Sigmoid colon (tissue), 7 donors: Measurements from ENCODE around the gene MEMO1. TPM values are rescaled to one million over a fixed set of nuclear protein-coding genes. Genes with fewer than 3 reads are reported as not detected.
"Not testable (repeated sequence)": the region's sequence is repeated elsewhere in the genome, so short reads cannot be mapped to it uniquely, and the experiment has no call there.

Experiments
- DNase-seq: peaks from one replicate; pipeline ENCODE4 v3.0.0-alpha.2; 2019
- H3K27ac ChIP-seq, 4 donors: fragments of 200-600 bp; sonication (generic); one replicate each; pipeline ENCODE4 v1.5.1; 2016 to 2019; ENCODE audit warnings: mild to moderate bottlenecking in 1 of 4
- H3K27me3 ChIP-seq, 3 donors: fragments of 200-600 bp; sonication (generic); one replicate each; pipeline ENCODE4 v1.5.1; 2019; ENCODE audit warnings: mild to moderate bottlenecking in 1 of 3
- H3K36me3 ChIP-seq, 4 donors: fragments of 200-600 bp; sonication (generic); one replicate each; pipeline ENCODE4 v1.5.1; 2016 to 2019
- H3K4me1 ChIP-seq, 4 donors: fragments of 200-600 bp; sonication (generic); one replicate each; pipeline ENCODE4 v1.5.1; 2017 to 2019
- H3K4me3 ChIP-seq, 4 donors: fragments of 200-600 bp; sonication (generic); one replicate each; pipeline ENCODE4 v1.5.1; 2017 to 2019; ENCODE audit warnings: mild to moderate bottlenecking in 2 of 4, moderate library complexity in 1 of 4
- H3K9me3 ChIP-seq, 4 donors: fragments of 200-600 bp in 3 of 4; sonication (generic) in 3 of 4; one replicate each; pipeline versions ENCODE4 v1.5.1 to v1.6.1; 2013 to 2019
- EP300 ChIP-seq, 4 donors: sonication (generic); formaldehyde crosslinking; IDR thresholded peaks; one replicate each; pipeline ENCODE4 v1.6.1; 2017; ENCODE audit warnings: antibody characterized with exemption in 4 of 4
- POLR2A ChIP-seq, 2 donors: fragments of 450-650 bp; IDR thresholded peaks; one replicate each; pipeline ENCODE4 v1.6.1; 2016; ENCODE audit warnings: antibody characterized with exemption in 2 of 2, mild to moderate bottlenecking in 2 of 2, moderate library complexity in 2 of 2
- POLR2AphosphoS5 ChIP-seq, 4 donors: sonication (generic); formaldehyde crosslinking; IDR thresholded peaks; one replicate each; pipeline ENCODE4 v1.6.1; 2017; ENCODE audit warnings: antibody characterized with exemption in 4 of 4
- whole genome bisulfite sequencing, 2 donors: extraction: QIAGEN DNeasy Blood & Tissue Kit; methylation state at CpG; one replicate each; pipeline ENCODE4 v1.1.7; 2013; 5-methylcytosine and 5-hydroxymethylcytosine counted together
- intact Hi-C: fragments of 100-400 bp; cut with DNase I; formaldehyde crosslinking; loops from one replicate; pipeline ENCODE4 v1.15.1; 2023
- polyA plus RNA-seq, 3 donors: library from polyadenylated mRNA; stranded (reverse); fragments of 200-250 nt; gene quantifications; one replicate each; pipeline ENCODE4 v1.2.3, GENCODE V29; 2013
- total RNA-seq, 4 donors: library from RNA; depleted of rRNA; stranded (reverse); fragments of >200 nt; gene quantifications; one replicate each; pipeline ENCODE4 v1.1.0, GENCODE V29; 2016
- TF ChIP-seq, protein P1 (sequence below), 4 experiments: fragments of 450-650 bp in 3 of 4; fragments of 200-600 bp in 1 of 4; IDR thresholded peaks; one replicate each; pipeline ENCODE4 v1.5.1; 2016 to 2019; ENCODE audit warnings: antibody characterized with exemption in 4 of 4, mild to moderate bottlenecking in 3 of 4, moderate library complexity in 2 of 4
- donor health status: healthy with polysubstance abuse.
- donor health status: Bipolar disorder and iron deficiency.
- donor health status: healthy.

Gene MEMO1
- total and polyA plus RNA-seq, 7 donors: 18.3 to 39.6 (median 29.6) TPM

DNA sequence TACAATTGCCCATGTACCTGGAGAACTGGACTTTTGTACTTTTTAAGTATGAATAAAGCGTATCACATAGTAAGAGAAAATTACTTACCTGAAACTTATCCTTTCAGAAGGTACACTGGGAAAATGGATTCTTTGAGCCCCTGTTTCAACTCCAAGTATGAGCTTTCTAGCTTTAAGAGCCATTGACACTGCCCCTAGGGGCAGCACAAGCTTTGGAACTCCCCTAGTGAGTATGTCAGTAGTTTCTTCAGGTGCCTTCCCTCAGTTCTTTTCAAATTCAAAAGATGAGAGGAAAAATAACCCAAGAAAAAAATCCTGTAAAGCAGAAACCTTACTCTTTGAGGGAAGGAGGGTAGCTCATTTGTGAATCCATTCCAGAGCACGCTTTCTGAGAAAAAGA, 124.1 kb downstream of the MEMO1 start:
- H3K27ac ChIP-seq: no peak overlapping the region
- WGBS, 2 donors: 95 to 96% methylated on average over 2 of the region's 2 CpGs
- DNase-seq: no peak
- H3K27me3 ChIP-seq: no peaks in the 10 kb centered on the region
- TF ChIP-seq, protein P1, sequence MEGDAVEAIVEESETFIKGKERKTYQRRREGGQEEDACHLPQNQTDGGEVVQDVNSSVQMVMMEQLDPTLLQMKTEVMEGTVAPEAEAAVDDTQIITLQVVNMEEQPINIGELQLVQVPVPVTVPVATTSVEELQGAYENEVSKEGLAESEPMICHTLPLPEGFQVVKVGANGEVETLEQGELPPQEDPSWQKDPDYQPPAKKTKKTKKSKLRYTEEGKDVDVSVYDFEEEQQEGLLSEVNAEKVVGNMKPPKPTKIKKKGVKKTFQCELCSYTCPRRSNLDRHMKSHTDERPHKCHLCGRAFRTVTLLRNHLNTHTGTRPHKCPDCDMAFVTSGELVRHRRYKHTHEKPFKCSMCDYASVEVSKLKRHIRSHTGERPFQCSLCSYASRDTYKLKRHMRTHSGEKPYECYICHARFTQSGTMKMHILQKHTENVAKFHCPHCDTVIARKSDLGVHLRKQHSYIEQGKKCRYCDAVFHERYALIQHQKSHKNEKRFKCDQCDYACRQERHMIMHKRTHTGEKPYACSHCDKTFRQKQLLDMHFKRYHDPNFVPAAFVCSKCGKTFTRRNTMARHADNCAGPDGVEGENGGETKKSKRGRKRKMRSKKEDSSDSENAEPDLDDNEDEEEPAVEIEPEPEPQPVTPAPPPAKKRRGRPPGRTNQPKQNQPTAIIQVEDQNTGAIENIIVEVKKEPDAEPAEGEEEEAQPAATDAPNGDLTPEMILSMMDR (IDR thresholded peaks at IDR 0.05): no peak
- TF ChIP-seq POLR2AphosphoS5 (IDR thresholded peaks at IDR 0.05) (no peak), POLR2A (IDR thresholded peaks at IDR 0.05) (no peak), EP300 (IDR thresholded peaks at IDR 0.05) (no peak)
- H3K4me1 ChIP-seq: no peaks in the 10 kb centered on the region
- intact Hi-C loops: no loop called here
- no peak overlapping the region for H3K4me3 ChIP-seq
- no peaks in the 10 kb centered on the region for H3K9me3 ChIP-seq
- peaks cover 0 to 9% (median 0%) of the 10 kb centered on the region in 4 donors for H3K36me3 ChIP-seq

DNA sequence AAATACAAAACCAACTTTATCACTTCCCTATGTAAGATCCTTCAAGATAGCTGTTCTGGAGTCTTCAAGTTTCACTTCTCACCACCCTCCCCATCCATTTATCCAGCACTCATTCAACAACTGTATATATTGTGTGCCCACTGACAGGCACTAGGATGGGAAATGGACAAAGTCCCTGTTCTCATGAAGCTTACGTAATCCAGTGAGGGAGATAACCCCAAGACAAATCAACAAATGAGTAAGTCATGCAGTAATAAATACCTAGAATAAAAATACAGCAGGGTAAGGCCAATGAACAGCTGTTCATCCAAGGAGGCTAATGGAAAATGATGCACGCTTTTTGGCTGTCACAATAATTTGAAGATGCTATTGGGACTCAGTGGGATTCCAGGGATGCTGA, 133.8 kb downstream of the MEMO1 start:
- WGBS, 2 donors: 85 to 95% methylated on average over 2 of the region's 2 CpGs
- Histone ChIP-seq H3K27me3 (no peaks in the 10 kb centered on the region), H3K4me3 (no peak overlapping the region), H3K27ac (no peak overlapping the region), H3K36me3 (peaks cover 0 to 5% (median 0%) of the 10 kb centered on the region in 4 donors), H3K4me1 (no peaks in the 10 kb centered on the region), H3K9me3 (no peaks in the 10 kb centered on the region)
- TF ChIP-seq EP300 (IDR thresholded peaks at IDR 0.05) (no peak), POLR2AphosphoS5 (IDR thresholded peaks at IDR 0.05) (no peak), POLR2A (IDR thresholded peaks at IDR 0.05) (no peak)
- TF ChIP-seq, protein P1 (IDR thresholded peaks at IDR 0.05): no peak
- no peak for DNase-seq
- intact Hi-C loops: no loop called here

DNA sequence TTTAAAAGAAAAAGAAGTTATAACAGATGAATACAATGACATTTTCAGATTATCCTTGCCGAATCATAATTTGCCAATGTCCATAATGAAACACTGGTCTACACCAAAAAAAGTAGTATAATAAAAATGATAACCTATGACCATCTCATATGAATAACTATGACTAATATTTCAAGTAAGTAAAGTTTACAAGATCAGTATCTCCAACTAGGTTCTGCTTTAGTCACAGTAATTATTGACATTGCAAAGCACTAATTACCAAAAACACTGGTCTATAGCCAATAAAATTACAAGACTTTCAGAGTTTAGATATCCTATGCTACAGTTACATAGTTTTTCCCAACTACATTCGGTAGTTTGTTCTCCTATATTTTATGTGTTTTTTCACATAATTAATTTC, 136.7 kb downstream of the MEMO1 start:
- no peak overlapping the region for H3K27ac ChIP-seq
- DNase-seq: no peak
- H3K27me3 ChIP-seq: no peaks in the 10 kb centered on the region
- TF ChIP-seq, protein P1 (IDR thresholded peaks at IDR 0.05): no peak
- no peak for TF ChIP-seq POLR2AphosphoS5 (IDR thresholded peaks at IDR 0.05)
- no peak for TF ChIP-seq POLR2A (IDR thresholded peaks at IDR 0.05)
- no peak for TF ChIP-seq EP300 (IDR thresholded peaks at IDR 0.05)
- no peaks in the 10 kb centered on the region for H3K4me1 ChIP-seq
- no peak overlapping the region for H3K4me3 ChIP-seq
- H3K9me3 ChIP-seq: no peaks in the 10 kb centered on the region
- no peaks in the 10 kb centered on the region for H3K36me3 ChIP-seq
- 90 to 96% methylated on average over 2 of the region's 2 CpGs for WGBS, 2 donors
- intact Hi-C loops: no loop called here

DNA sequence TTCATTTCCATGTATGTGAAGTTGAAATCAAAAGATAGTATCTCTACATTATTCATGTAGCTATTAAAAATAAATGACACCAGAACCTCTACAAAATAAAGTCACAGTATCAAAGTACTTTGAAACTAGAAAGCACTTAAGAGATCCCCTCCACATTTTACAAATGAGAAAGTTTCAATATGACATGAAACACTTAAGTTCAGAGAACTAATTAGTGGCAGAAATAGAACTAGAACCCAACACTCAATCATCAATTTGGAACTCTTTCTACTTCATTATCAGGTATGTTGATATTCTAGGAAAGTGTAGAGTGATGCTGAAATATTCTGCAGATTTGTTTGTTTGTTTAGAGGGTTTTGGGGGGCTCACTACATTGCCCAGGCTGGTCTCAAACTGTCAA, 145.6 kb downstream of the MEMO1 start:
- H3K36me3 ChIP-seq: no peaks in the 10 kb centered on the region
- intact Hi-C loops: no loop called here
- no peaks in the 10 kb centered on the region for H3K4me1 ChIP-seq
- H3K27ac ChIP-seq: no peak overlapping the region
- H3K4me3 ChIP-seq: no peak overlapping the region
- no peak for DNase-seq
- TF ChIP-seq POLR2A (IDR thresholded peaks at IDR 0.05) (no peak), POLR2AphosphoS5 (IDR thresholded peaks at IDR 0.05) (no peak), EP300 (IDR thresholded peaks at IDR 0.05) (no peak)
- TF ChIP-seq, protein P1 (IDR thresholded peaks at IDR 0.05): no peak
- no peaks in the 10 kb centered on the region for H3K9me3 ChIP-seq
- no peaks in the 10 kb centered on the region for H3K27me3 ChIP-seq

DNA sequence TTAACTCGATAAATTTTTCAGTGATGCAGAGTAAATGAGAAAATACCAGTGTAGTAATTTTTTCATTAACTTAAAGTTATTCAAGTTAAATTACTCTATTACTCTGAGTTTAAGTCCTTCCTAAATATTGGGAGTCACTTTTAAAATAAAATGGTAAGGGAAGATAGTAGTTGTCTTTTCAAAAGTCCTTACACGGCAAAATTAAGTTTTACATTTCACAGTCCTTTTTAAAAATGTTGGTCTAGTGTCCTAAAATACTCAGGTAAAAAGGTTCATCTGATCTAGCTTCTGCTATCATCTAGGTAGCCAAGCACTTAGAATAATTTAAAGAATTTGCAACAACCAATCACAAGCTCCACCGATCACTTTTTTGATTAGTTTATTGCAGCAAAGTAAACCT, 146.9 kb downstream of the MEMO1 start:
- Histone ChIP-seq H3K4me3 (no peak overlapping the region), H3K27me3 (no peaks in the 10 kb centered on the region), H3K4me1 (no peaks in the 10 kb centered on the region), H3K36me3 (no peaks in the 10 kb centered on the region), H3K27ac (no peak overlapping the region), H3K9me3 (no peaks in the 10 kb centered on the region)
- no peak for DNase-seq
- WGBS, 2 donors: 96 to 97% methylated on average over 3 of the region's 3 CpGs
- TF ChIP-seq POLR2A (IDR thresholded peaks at IDR 0.05) (no peak), POLR2AphosphoS5 (IDR thresholded peaks at IDR 0.05) (no peak), EP300 (IDR thresholded peaks at IDR 0.05) (no peak)
- TF ChIP-seq, protein P1 (IDR thresholded peaks at IDR 0.05): no peak
- intact Hi-C loops: no loop called here

DNA sequence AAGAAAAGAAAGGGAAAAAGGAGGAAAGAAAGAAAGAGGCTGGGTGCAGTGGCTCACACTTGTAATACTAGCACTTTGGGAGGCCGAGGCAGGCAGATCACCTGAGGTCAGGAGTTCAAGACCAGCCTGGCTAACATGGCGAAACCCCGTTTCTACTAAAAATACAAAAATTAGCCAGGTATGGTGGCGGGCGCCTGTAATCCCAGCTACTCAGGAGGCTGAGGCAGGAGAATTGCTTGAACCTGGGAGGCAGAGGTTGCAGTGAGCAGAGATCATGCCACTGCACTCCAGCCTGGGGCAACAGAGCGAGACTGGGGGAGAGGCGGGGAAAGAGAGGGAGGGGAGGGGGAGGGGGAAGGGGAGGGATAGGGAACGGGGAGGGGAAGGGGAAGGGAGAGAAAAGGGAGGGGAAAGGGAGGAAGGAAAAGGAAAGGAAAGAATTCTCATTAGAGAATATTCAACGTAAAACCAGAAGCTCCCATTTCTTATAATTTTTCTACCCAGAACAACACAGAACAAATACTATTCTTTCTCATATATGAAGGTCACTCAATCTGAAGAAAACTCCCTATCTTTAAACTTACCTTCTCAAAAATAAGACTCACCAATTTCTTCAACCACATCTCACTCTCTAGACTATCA, 147.7 kb downstream of the MEMO1 start:
- H3K27ac ChIP-seq, DNase-seq, H3K4me3 ChIP-seq, H3K27me3 ChIP-seq, H3K36me3 ChIP-seq, H3K9me3 ChIP-seq, H3K4me1 ChIP-seq, intact Hi-C loops: not testable (repeated sequence)
- WGBS, 2 donors: 93 to 94% methylated on average over 9 of the region's 9 CpGs
